Activated naive CD8-positive, alpha-beta T cell (primary cell): Measurements from ENCODE around the gene NFIB.

ENCODE experiments used
- H3K27ac Mint-ChIP-seq: one replicate; pipeline ENCODE4 v1.8.0; 2021; ENCODE audit warnings: mixed read lengths
- H3K27me3 Mint-ChIP-seq: one replicate; pipeline ENCODE4 v1.8.0; 2021; ENCODE audit warnings: mixed read lengths
- H3K36me3 Mint-ChIP-seq: one replicate; pipeline ENCODE4 v1.8.0; 2021; ENCODE audit warnings: mixed read lengths
- H3K4me1 Mint-ChIP-seq: one replicate; pipeline ENCODE4 v1.8.0; 2021; ENCODE audit warnings: low read depth, mixed read lengths
- H3K4me3 Mint-ChIP-seq: one replicate; pipeline ENCODE4 v1.8.0; 2021; ENCODE audit warnings: mild to moderate bottlenecking, mixed read lengths
- H3K9me3 Mint-ChIP-seq: one replicate; pipeline ENCODE4 v1.8.0; 2021; ENCODE audit warnings: low read depth, mixed read lengths

The NFIB gene

DNA sequence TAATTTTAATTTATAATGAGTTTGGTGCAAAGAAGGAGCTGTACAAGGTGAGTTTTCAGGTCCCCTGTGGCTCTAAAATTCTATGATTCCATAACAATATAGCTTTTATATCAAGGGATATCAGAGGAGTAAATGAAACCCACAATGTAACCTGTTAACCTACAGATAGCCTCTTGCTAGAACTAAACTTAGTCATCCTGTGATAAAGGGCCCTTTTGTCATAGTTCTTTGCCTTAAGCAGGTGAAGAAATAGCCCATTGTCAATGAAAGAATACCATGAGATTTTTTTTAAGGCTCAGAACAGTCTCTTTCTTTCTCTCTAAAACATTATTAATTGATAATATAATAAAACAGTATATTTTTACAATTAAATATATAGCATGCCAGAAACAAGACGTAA, 127.8 kb downstream of the NFIB start:
- Mint-ChIP-seq H3K9me3 (peaks cover 4% of the 10 kb centered on the region), H3K27me3 (no peaks in the 10 kb centered on the region)

DNA sequence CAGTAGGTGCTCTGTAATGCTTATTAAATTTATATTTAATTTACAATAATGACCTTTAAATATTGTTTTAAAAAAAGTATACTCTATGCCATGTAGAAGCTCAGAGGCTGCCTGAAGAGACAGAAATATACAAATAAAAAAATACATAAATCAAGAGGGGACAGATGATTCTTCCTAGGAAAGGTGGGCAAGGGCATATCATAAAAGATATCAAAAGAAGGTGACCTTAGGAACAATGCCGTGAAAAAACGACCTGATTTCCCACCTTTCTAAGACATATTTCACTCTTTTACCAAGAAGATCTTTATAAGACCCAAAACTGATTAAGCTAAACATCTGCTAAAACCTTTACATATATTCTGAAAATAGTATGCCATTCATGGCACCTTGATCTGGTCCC, 128.9 kb downstream of the NFIB start:
- Mint-ChIP-seq H3K4me1 (no peaks in the 10 kb centered on the region), H3K27ac (no peak overlapping the region), H3K36me3 (no peaks in the 10 kb centered on the region), H3K27me3 (no peaks in the 10 kb centered on the region), H3K4me3 (no peak overlapping the region), H3K9me3 (peaks cover 4% of the 10 kb centered on the region)

More for the DNA sequence above, 127.8 kb downstream of the NFIB start:
- no peak overlapping the region for H3K27ac Mint-ChIP-seq
- H3K4me3 Mint-ChIP-seq: no peak overlapping the region
- no peaks in the 10 kb centered on the region for H3K36me3 Mint-ChIP-seq
- no peaks in the 10 kb centered on the region for H3K4me1 Mint-ChIP-seq

DNA sequence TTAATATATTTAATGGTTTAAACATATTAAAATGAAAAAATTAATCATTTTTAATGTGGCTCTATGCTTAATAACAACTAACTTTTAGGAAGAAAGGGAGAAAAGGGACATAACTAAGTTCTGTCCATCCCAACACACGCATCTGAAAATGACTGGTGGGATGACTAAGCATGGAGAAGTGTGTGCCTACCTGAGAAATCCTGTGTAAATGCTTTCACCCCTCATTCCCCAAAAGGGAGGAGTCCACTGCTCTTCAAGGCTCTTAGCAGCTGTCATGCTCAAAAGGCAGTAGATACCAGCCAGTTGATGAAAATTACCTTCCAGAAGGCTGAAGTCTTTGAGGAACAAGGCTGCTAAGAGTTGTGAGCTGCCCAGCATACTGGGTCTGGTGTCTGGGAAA, 130.9 kb downstream of the NFIB start:
- H3K4me3 Mint-ChIP-seq: no peak overlapping the region
- no peaks in the 10 kb centered on the region for H3K36me3 Mint-ChIP-seq
- peaks cover 4% of the 10 kb centered on the region for H3K9me3 Mint-ChIP-seq
- H3K4me1 Mint-ChIP-seq: no peaks in the 10 kb centered on the region
- no peak overlapping the region for H3K27ac Mint-ChIP-seq
- H3K27me3 Mint-ChIP-seq: no peaks in the 10 kb centered on the region

DNA sequence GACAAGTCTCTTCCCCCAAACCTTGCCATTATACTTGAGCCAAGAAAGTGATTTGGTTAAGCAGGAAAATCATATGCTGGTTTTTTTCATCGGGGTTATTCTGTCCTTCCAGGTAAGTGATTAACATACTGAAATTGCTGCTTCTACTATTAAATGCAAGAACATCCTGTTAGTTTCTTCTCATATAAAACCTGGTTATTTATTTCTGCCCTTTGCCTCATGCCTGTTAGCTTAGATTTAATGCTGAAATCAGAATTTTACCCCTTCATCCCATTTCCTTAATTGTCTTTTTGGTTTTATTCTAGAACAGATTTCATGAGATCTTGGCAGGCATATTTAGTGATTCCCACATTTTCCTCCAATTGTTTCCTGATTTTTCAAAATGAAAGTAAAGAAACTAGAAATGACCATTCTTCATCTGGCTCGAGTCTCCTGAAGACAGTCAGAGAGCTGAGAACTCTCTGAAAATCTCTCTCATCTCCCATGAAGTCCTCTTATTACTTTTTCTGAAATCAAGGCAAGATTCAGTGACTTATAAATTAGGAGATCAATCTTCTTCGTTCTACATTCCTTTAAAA, 132.9 kb downstream of the NFIB start:
- Mint-ChIP-seq H3K27ac (no peak overlapping the region), H3K4me3 (no peak overlapping the region), H3K9me3 (peaks cover 4% of the 10 kb centered on the region), H3K4me1 (no peaks in the 10 kb centered on the region), H3K27me3 (no peaks in the 10 kb centered on the region), H3K36me3 (no peaks in the 10 kb centered on the region)

DNA sequence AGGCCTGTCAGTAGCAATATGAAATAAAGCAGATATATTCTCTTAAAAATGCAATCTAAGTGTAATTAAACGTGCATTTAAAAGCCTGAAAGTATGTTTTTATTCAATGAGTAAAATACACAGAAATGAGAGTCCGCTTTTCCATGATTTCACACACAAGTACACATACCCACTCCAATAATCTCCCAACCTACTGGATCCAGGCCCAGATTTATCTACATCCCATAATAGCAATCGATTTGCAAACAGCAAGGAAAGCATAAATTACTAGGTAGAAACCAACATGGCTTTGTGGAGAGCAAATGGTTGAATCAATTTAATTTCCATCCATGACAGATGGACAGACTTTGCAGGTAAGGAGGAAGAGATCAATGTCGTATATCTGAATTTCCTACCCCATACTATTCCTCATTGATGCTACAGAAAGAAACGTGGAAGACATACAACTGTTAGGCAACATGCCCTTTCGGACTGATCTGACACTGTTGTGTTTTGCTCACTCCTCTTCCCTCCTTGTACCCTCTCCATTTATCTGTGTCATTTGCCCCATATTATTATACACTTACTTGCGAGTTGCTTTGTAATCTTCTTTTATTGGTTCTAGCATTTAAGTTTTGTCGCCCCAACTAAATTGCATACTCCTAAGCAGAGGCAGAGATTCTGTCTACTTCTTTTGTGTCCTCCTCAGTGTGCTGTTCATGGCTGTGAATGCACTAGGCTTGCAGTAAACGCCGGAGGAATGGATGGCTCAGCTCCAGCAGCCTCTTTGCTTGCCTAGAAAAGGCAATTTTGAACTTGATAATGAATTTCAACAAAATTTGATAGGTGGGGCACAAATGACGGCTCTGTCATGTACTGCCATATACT, 133.6 kb downstream of the NFIB start:
- Mint-ChIP-seq H3K27me3 (no peaks in the 10 kb centered on the region), H3K4me3 (no peak overlapping the region), H3K9me3 (peaks cover 4% of the 10 kb centered on the region)

DNA sequence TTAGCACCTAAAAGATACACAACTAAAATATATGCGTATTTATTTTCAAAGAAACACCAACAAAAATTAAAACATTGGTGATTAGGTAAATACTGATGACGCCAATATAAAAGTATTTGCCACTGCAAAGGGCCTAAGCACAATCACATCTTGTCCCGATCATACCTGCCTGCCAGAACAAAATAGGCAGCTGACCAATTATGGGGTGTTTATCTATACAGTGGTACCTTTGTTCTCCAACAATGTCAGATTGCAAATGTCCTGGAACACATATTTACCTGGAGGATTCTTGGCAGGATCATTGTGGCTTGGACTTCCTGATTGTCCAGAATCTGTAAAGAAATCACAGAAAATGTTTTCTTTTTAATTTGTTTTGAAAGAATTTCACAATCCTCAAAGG, 134.5 kb downstream of the NFIB start:
- H3K27ac Mint-ChIP-seq: no peak overlapping the region
- no peak overlapping the region for H3K4me3 Mint-ChIP-seq
- no peaks in the 10 kb centered on the region for H3K27me3 Mint-ChIP-seq
- peaks cover 4% of the 10 kb centered on the region for H3K9me3 Mint-ChIP-seq
- no peaks in the 10 kb centered on the region for H3K36me3 Mint-ChIP-seq
- no peaks in the 10 kb centered on the region for H3K4me1 Mint-ChIP-seq

More for the DNA sequence above, 133.6 kb downstream of the NFIB start:
- Mint-ChIP-seq H3K36me3 (no peaks in the 10 kb centered on the region), H3K27ac (no peak overlapping the region), H3K4me1 (no peaks in the 10 kb centered on the region)

DNA sequence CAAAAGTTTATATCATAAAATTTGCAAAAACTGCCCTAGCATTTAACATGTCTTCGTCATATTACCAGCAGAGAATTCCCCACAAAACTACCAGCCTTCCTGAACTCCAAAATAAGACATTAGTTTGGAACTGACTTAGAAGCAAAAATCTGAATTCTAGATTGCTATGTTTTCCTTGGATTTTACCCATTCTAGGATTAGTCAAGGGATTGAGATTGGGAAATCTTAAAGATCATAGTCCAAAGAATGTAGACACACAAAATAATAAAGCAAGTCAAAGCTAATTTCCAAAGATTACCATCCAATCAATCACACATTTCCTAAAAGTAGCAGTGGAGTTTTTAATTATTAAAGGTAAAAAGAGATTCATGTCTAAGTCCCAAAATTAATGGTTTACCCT, 138.2 kb downstream of the NFIB start:
- no peak overlapping the region for H3K4me3 Mint-ChIP-seq
- no peaks in the 10 kb centered on the region for H3K27me3 Mint-ChIP-seq
- H3K36me3 Mint-ChIP-seq: no peaks in the 10 kb centered on the region
- H3K27ac Mint-ChIP-seq: no peak overlapping the region
- no peaks in the 10 kb centered on the region for H3K4me1 Mint-ChIP-seq
- H3K9me3 Mint-ChIP-seq: no peaks in the 10 kb centered on the region

DNA sequence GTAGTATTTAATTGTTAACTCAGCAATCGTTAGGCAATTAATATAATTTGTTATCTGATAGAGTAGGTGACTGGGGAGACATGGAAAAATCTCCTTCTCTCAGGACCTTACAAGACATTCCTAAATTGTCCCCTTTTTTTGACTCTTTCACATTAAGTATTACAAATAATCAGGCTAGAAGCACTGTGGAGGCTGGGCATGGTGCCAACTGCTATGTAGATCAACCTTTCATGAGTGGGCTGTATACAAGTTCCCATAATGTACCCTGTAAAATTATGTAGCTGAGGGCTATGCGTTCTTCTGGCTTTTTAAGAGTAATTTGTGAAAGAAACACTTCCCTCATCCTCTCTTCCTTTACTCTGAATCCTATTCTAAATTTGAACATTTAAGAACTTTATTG, 140.2 kb downstream of the NFIB start:
- Mint-ChIP-seq H3K9me3 (no peaks in the 10 kb centered on the region), H3K4me1 (no peaks in the 10 kb centered on the region), H3K4me3 (no peak overlapping the region), H3K27ac (no peak overlapping the region), H3K27me3 (no peaks in the 10 kb centered on the region), H3K36me3 (no peaks in the 10 kb centered on the region)

DNA sequence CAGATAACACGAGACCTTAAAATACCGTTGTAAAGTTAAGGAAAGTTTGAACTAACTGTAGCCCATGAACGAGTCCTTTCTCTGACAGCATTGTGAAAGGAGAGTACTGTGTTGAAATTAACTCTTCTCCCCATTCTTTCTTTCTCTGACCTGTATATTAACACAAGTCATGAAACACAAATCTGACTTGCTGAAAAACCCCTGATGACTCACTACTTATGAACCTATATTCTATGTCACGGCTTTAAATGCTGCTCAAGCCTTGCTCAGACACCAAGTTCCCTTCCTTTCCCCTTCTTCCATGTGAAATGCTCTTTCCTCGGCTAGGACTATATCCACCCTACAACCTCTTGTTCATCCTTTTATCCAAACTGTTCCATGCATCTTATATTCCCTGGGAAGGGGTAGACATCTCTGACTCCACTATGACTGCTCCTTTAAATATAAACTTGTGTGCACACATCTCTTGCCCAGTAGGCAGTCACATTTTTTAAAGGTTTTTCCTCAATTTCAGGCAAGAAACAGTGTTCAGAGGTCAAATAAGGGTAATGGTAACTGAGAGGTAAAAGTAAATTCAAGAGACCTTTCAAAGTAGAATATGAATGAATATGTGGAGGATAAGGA, 142.9 kb downstream of the NFIB start:
- Mint-ChIP-seq H3K9me3 (no peaks in the 10 kb centered on the region), H3K27me3 (no peaks in the 10 kb centered on the region), H3K27ac (no peak overlapping the region), H3K36me3 (no peaks in the 10 kb centered on the region), H3K4me3 (no peak overlapping the region), H3K4me1 (no peaks in the 10 kb centered on the region)

DNA sequence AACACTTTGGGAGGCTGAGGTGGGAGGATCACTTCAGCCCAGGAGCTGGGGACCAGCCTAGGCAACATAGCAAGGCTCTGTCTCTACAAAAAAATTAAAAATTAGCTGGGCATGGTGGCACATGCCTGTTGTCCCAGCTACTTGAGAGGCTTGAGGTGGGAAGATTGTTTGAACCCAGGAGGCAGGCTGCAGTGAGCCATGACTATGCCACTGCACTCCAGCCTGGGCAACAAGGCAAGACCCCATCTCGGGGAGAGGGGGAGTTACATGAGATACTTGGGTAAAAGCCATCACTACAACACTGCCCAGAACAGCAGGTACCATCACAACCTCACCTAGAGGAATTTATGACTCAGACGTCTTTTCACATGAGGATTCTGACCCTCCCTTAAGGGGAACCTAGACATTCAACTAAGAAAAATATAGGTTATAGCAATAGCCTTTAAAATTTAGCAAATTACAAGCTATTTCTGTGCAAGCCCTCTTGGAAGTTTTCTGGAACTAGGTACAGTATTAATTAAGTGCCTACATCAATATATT, 143.5 kb downstream of the NFIB start:
- H3K27ac Mint-ChIP-seq: no peak overlapping the region
- no peaks in the 10 kb centered on the region for H3K36me3 Mint-ChIP-seq
- H3K27me3 Mint-ChIP-seq: no peaks in the 10 kb centered on the region
- no peaks in the 10 kb centered on the region for H3K9me3 Mint-ChIP-seq
- H3K4me1 Mint-ChIP-seq: no peaks in the 10 kb centered on the region
- H3K4me3 Mint-ChIP-seq: no peak overlapping the region

DNA sequence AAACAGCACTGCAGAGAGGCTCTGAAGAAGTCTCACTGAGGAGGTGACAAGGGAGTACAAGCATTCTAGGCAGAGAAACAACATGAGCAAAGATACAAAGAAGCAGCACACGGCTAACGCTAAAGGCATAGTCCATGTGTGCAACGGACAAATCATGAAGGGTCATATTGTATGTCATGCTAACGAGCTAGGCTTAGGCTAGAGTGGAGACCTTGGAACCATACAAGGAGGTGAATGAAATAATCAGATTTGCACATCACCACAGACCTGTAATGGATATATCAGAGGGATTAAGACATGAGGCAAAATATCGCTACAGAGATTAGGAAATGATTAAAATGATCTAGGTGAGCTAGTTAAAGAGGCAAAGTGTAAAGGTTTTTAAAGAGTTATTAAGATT, 145.6 kb downstream of the NFIB start:
- Mint-ChIP-seq H3K36me3 (no peaks in the 10 kb centered on the region), H3K9me3 (no peaks in the 10 kb centered on the region), H3K4me3 (no peak overlapping the region), H3K27me3 (no peaks in the 10 kb centered on the region), H3K4me1 (no peaks in the 10 kb centered on the region), H3K27ac (no peak overlapping the region)

DNA sequence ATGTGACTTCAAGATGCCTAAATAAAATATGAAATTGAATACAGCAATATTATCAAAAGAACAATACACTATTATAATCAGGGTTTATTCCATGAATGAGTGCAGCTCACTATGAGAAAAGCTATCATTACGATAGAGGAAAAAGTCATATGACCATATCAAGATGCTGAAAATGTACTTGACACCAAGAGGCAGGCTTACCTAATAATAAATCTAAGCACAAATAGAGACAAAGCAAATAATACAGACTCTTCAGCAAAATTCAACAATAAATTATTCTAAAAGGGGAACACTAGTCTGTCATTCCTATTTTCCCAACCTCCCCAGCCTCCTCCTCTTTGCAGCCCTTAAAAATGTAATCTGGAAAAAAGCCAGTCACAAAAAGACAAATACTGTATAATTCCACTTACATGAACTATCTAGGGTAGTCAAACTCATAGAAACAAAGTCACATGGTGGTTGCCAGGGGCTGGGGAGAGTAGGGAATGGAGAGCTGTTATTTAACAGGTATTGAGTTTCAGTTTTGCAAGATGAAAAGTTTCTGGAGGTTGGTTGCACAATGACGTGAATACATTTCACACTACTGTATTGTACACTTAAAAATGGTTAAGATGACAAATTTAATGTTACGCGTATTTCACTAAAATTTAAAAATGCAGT, 148.4 kb downstream of the NFIB start:
- H3K9me3 Mint-ChIP-seq: no peaks in the 10 kb centered on the region
- H3K36me3 Mint-ChIP-seq: no peaks in the 10 kb centered on the region
- H3K27me3 Mint-ChIP-seq: no peaks in the 10 kb centered on the region
- no peak overlapping the region for H3K4me3 Mint-ChIP-seq
- no peaks in the 10 kb centered on the region for H3K4me1 Mint-ChIP-seq
- no peak overlapping the region for H3K27ac Mint-ChIP-seq

DNA sequence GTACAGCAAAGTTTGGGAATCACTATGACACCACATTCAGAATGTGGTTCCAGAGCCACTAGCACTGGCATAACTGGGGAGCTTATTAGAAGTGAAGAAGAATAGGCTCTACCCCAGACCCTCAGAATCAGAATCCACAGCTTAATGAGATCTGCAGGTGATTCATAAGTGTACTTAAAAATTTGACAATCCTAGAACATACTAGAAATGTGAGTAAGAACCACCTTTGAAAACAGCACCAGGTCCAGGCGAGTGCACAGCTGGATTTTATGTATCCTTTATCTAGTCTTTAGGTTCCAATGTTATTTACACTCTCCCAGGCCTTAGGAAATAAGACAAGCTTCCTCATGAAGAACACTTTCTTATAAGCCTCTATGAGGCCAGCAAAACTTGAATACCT, 149.0 kb downstream of the NFIB start:
- Mint-ChIP-seq H3K27ac (no peak overlapping the region), H3K36me3 (no peaks in the 10 kb centered on the region), H3K9me3 (no peaks in the 10 kb centered on the region), H3K4me1 (no peaks in the 10 kb centered on the region), H3K27me3 (no peaks in the 10 kb centered on the region), H3K4me3 (no peak overlapping the region)

DNA sequence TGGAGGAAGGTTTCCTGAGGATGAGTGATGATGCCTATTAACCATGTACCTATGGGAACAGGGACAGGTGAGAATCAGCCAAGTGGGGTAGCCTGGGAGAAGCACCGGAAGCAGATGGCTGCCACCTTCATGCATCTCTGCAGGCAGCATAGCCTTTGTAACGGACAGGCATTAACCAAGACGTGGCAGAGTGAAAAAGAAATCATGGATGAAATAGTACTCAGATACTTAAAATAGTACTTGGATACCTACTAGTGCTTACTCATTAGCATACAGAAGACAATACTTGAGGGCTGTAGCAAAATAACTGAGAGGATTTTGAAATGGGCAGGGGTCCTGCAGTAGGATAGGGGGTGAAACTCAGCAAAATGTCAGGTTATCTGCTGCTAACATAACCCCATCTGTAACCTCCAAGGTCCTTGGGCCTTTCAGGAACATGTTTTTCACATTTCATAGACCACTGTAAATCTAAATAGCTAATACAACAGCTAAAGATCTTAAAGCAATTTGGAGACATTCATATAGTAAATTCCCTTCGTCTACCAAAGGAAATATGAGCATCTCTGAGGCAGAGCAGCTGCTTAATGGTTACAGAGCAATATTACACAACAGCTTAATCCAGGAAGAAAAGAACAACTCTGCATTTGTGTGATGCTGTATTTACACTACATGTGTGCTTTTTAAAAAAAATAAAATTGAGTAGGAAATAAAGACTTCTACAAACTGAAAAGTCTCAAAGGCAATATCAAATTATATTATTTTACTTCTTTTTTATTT, 154.3 kb downstream of the NFIB start:
- Mint-ChIP-seq H3K4me1 (peaks cover 4% of the 10 kb centered on the region), H3K9me3 (peaks cover 2% of the 10 kb centered on the region), H3K4me3 (no peak overlapping the region), H3K27me3 (peaks cover 5% of the 10 kb centered on the region), H3K36me3 (peaks cover 2% of the 10 kb centered on the region), H3K27ac (no peak overlapping the region)
